GM12892 (cell line): Measurements from ENCODE around the gene KIAA1671.

Experiments used
- POLR2A ChIP-seq: IDR thresholded peaks from 2 replicates; pipeline ENCODE4 v1.6.1; 2011; ENCODE audit warnings: low read depth, low read length, control low read depth
- POLR2AphosphoS5 ChIP-seq: IDR thresholded peaks from 2 replicates; pipeline ENCODE4 v1.6.1; 2011; ENCODE audit warnings: low read depth, low read length, control low read depth
- TAF1 ChIP-seq: IDR thresholded peaks from 2 replicates; pipeline ENCODE4 v1.6.1; 2011; ENCODE audit warnings: low read depth, mild to moderate bottlenecking, control low read depth, low read length, borderline replicate concordance

DNA sequence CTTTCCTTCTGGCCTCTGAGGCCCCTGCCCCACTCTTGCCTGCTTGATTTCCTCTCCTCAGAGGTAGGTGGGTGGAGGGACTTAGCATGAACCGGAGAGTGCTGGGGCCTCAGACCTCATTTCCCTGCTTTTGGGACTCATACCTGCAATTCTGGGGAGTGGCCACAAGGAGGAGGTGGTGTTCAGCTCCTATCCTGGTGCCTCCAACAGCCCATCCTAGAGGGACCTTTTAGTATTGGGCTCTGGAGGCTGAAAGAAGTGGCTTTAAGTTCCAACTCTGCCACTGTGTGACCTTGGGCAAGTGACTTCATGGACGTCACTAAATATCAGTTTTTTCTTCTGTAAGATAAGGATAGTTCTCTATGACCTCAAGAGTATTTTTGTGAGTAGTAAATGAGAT, 98.6 kb downstream of the KIAA1671 start:
- no peak for TF ChIP-seq POLR2AphosphoS5
- no peak for TF ChIP-seq POLR2A
- no peak for TF ChIP-seq TAF1
